PC-3 (cell line): Measurements from ENCODE around the gene SPPL2C. TPM values are rescaled to one million over a fixed set of nuclear protein-coding genes. Genes with fewer than 3 reads are reported as not detected.

ENCODE experiments used
- ATAC-seq: fragments of 200-7000 bp; cut with Tn5 transposase; 2 replicates; pipeline ENCODE4 v1.9.1; 2020; ENCODE audit warnings: mild to moderate bottlenecking, moderate library complexity
- BruUV-seq: library from RNA; stranded (reverse); fragments of 400-500 nt; replicated peaks from 2 replicates; lab custom pipeline; 2021; lab: Mats Ljungman, UMichigan
- CTCF ChIA-PET: fragments of 300-600 bp; sonication (Branson Sonifier 250); formaldehyde crosslinking; loops from one replicate; lab custom pipeline; 2022; ENCODE audit warnings: antibody characterized with exemption; lab: Charles Lee
- POLR2A ChIA-PET: fragments of 300-600 bp; sonication (Branson Sonifier 250); formaldehyde crosslinking; loops from one replicate; lab custom pipeline; 2022; ENCODE audit warnings: antibody characterized with exemption; ENCODE audit not compliant: unreplicated experiment; lab: Charles Lee
- DNase-seq: peaks from one replicate; pipeline ENCODE4 v3.0.0-alpha.2; 2015
- H2AFZ ChIP-seq: fragments of 300-600 bp; sonication (generic); 2 replicates; pipeline ENCODE4 v1.6.0; 2016; ENCODE audit warnings: antibody characterized with exemption, low read length
- H3F3A ChIP-seq: fragments of 300-600 bp; sonication (generic); one replicate; pipeline ENCODE4 v1.6.0; 2017; ENCODE audit warnings: antibody characterized with exemption, low read length, control low read depth, mild to moderate bottlenecking; ENCODE audit not compliant: unreplicated experiment
- H3K27ac ChIP-seq: fragments of 300-600 bp; sonication (generic); 2 replicates; pipeline ENCODE4 v1.5.1; 2016; ENCODE audit warnings: mild to moderate bottlenecking, low read length
- H3K27me3 ChIP-seq: fragments of 300-600 bp; sonication (generic); 2 replicates; pipeline ENCODE4 v1.6.1; 2016; ENCODE audit warnings: low read length, mixed read lengths
- H3K36me3 ChIP-seq: fragments of 300-600 bp; sonication (generic); 2 replicates; pipeline ENCODE4 v1.6.1; 2016; ENCODE audit warnings: low read depth, mixed run types, low read length, mixed read lengths
- H3K4me1 ChIP-seq: fragments of 300-600 bp; sonication (generic); 2 replicates; pipeline ENCODE4 v1.5.1; 2016; ENCODE audit warnings: low read length; ENCODE audit not compliant: insufficient read depth
- H3K4me2 ChIP-seq: fragments of 300-600 bp; sonication (generic); 2 replicates; pipeline ENCODE4 v1.6.0; 2016; ENCODE audit warnings: low read length
- H3K4me3 ChIP-seq: fragments of 300-600 bp; sonication (generic); 2 replicates; pipeline ENCODE4 v1.5.1; 2016; ENCODE audit warnings: mild to moderate bottlenecking, low read length, mixed read lengths
- H3K79me2 ChIP-seq: fragments of 300-600 bp; sonication (generic); 2 replicates; pipeline ENCODE4 v1.6.1; 2017; ENCODE audit warnings: low read length, mixed read lengths
- H3K9ac ChIP-seq: fragments of 300-600 bp; sonication (generic); 2 replicates; pipeline ENCODE4 v1.6.0; 2016; ENCODE audit warnings: mild to moderate bottlenecking, low read length
- H3K9me2 ChIP-seq: fragments of 300-600 bp; sonication (generic); replicated peaks from 2 replicates; pipeline ENCODE4 v1.6.1; 2016; ENCODE audit warnings: mixed run types, low read length, mixed read lengths
- H3K9me3 ChIP-seq: fragments of 300-600 bp; sonication (generic); 2 replicates; pipeline ENCODE4 v1.6.1; 2016; ENCODE audit warnings: low read length, mixed read lengths
- H4K20me1 ChIP-seq: fragments of 300-600 bp; sonication (generic); 2 replicates; pipeline ENCODE4 v1.6.1; 2016; ENCODE audit warnings: low read length, mixed read lengths
- CTCF ChIP-seq: fragments of 300-600 bp; sonication (generic); conservative IDR thresholded peaks from 2 replicates; pipeline ENCODE4 v1.5.1; 2017; ENCODE audit warnings: antibody characterized with exemption, low read depth, mild to moderate bottlenecking, low read length
- EZH2 ChIP-seq: fragments of 300-600 bp; sonication (generic); IDR thresholded peaks from one replicate; pipeline ENCODE4 v1.6.1; 2017; ENCODE audit warnings: antibody characterized with exemption, mild to moderate bottlenecking, low read length; ENCODE audit not compliant: unreplicated experiment
- EZH2phosphoT487 ChIP-seq: fragments of 300-600 bp; sonication (generic); IDR thresholded peaks from 2 replicates; pipeline ENCODE4 v1.6.1; 2018; ENCODE audit warnings: mild to moderate bottlenecking, antibody characterized with exemption, low read length, borderline replicate concordance
- intact Hi-C: fragments of 100-400 bp; cut with micrococcal nuclease; formaldehyde crosslinking; loops from 2 replicates; pipeline ENCODE4 v1.9.0; 2023
- total RNA-seq: library from RNA; depleted of rRNA; stranded (reverse); fragments of >200 nt; gene quantifications from 2 replicates; pipeline ENCODE4 v1.2.3, GENCODE V29; 2014

Gene SPPL2C
- total RNA-seq, 1 experiment from 2014 or later: not detected

- ATAC-seq: no peak
- H3K4me1 ChIP-seq: no peaks in the 10 kb centered on the region
- H3K27me3 ChIP-seq: peaks cover 17% of the 10 kb centered on the region
- H3K9me2 ChIP-seq: no peaks in the 10 kb centered on the region
- H3K27ac ChIP-seq: no peak overlapping the region
- no peaks in the 10 kb centered on the region for H4K20me1 ChIP-seq
- H3K79me2 ChIP-seq: no peaks in the 10 kb centered on the region
- no peaks in the 10 kb centered on the region for H3F3A ChIP-seq
- no peak overlapping the region for H3K9ac ChIP-seq
- H3K4me2 ChIP-seq: no peak overlapping the region
- DNase-seq: no peak
- POLR2A ChIA-PET: no interaction called here
- H3K9me3 ChIP-seq: no peaks in the 10 kb centered on the region
- no peaks in the 10 kb centered on the region for H3K36me3 ChIP-seq
- BruUV-seq: no TSS peak
- TF ChIP-seq CTCF (no peak), EZH2 (no peak), EZH2phosphoT487 (no peak)
- CTCF ChIA-PET: no interaction called here
- intact Hi-C loops: no loop called here
- H3K4me3 ChIP-seq: no peak overlapping the region
- no peak overlapping the region for H2AFZ ChIP-seq
Measured at GRCh38 chr17:45888392-45888791, 43.7 kb downstream of the SPPL2C start.

GRCh38 chr17:45889579-45889978 lies 44.9 kb downstream of the SPPL2C start:
- no peak for ATAC-seq
- ChIA-PET POLR2A (no interaction called here), CTCF (no interaction called here)
- Histone ChIP-seq H3K9ac (no peak overlapping the region), H3K4me2 (no peak overlapping the region), H3K9me2 (no peaks in the 10 kb centered on the region), H2AFZ (no peak overlapping the region), H3K27me3 (peaks cover 17% of the 10 kb centered on the region), H3K36me3 (no peaks in the 10 kb centered on the region), H3F3A (no peaks in the 10 kb centered on the region), H3K27ac (no peak overlapping the region), H4K20me1 (no peaks in the 10 kb centered on the region), H3K4me3 (no peak overlapping the region), H3K9me3 (no peaks in the 10 kb centered on the region), H3K79me2 (no peaks in the 10 kb centered on the region), H3K4me1 (peaks cover 6% of the 10 kb centered on the region)
- no peak for DNase-seq
- TF ChIP-seq EZH2: no peak
- peak; percentile 44 for TF ChIP-seq CTCF
- intact Hi-C loops: no loop called here
- no TSS peak for BruUV-seq

GRCh38 chr17:45893725-45894021 lies 49.0 kb downstream of the SPPL2C start:
- intact Hi-C loops: no loop called here
- H2AFZ ChIP-seq: peak overlapping the region; percentile 94
- DNase-seq (no peak), ATAC-seq (no peak)
- H3K4me1 ChIP-seq: peaks cover 11% of the 10 kb centered on the region
- H4K20me1 ChIP-seq: no peaks in the 10 kb centered on the region
- BruUV-seq: TSS peak; percentile 97
- no peaks in the 10 kb centered on the region for H3F3A ChIP-seq
- H3K9me3 ChIP-seq: no peaks in the 10 kb centered on the region
- POLR2A ChIA-PET: no interaction called here
- H3K4me2 ChIP-seq: peak overlapping the region; percentile 96
- peaks cover 22% of the 10 kb centered on the region for H3K27me3 ChIP-seq
- peak overlapping the region; percentile 81 for H3K4me3 ChIP-seq
- H3K27ac ChIP-seq: no peak overlapping the region
- H3K9ac ChIP-seq: peak overlapping the region; percentile 57
- H3K36me3 ChIP-seq: no peaks in the 10 kb centered on the region
- no peaks in the 10 kb centered on the region for H3K79me2 ChIP-seq
- CTCF ChIA-PET: interaction anchor here (0.7 to 0.8 kb wide), 2 partner anchors 16 to 254 kb away, joined by 3 read pairs; no protein-coding TSS in a partner anchor
- no peaks in the 10 kb centered on the region for H3K9me2 ChIP-seq
- TF ChIP-seq CTCF (no peak), EZH2 (no peak), EZH2phosphoT487 (no peak)
